Bronchial epithelial cell (primary cell): ENCODE measurements around the gene LPAR3. TPM values are rescaled to one million over a fixed set of nuclear protein-coding genes. Genes with fewer than 3 reads are reported as not detected.

Experiments used
- DNase-seq: peaks from one replicate; pipeline ENCODE4 v3.0.0-alpha.2; 2010; ENCODE audit warnings: low read depth
- FAIRE-seq: peaks from 2 replicates; lab custom pipeline; 2011; peaks lifted over from hg19 to GRCh38; lab: Jason Lieb, UNC
- H3K27me3 ChIP-seq: 2 replicates; pipeline ENCODE4 v1.5.1; 2011; ENCODE audit warnings: low read length; ENCODE audit not compliant: control insufficient read depth, insufficient read depth
- H3K36me3 ChIP-seq: 2 replicates; pipeline ENCODE4 v1.5.1; 2011; ENCODE audit warnings: low read length; ENCODE audit not compliant: control insufficient read depth, insufficient read depth
- H3K4me3 ChIP-seq: 2 replicates; pipeline ENCODE4 v1.5.1; 2011; ENCODE audit warnings: mild to moderate bottlenecking, low read depth, low read length, control low read depth
- CTCF ChIP-seq: IDR thresholded peaks from 2 replicates; pipeline ENCODE4 v1.5.1; 2011; ENCODE audit warnings: mild to moderate bottlenecking, moderate library complexity, low read length, control low read depth, inconsistent platforms; ENCODE audit not compliant: insufficient read depth, severe bottlenecking
- total RNA-seq: library from RNA; depleted of rRNA; stranded (reverse); fragments of >200 nt; gene quantifications from 2 replicates; pipeline ENCODE4 v1.2.1, GENCODE V29; 2014

The LPAR3 gene
- total RNA-seq, 1 donor from 2014 or later = 104 TPM

- Histone ChIP-seq H3K36me3 (peaks cover 2% of the 10 kb centered on the region), H3K4me3 (no peak overlapping the region), H3K27me3 (no peaks in the 10 kb centered on the region)
- no peak for TF ChIP-seq CTCF
- FAIRE-seq (no peak), DNase-seq (no peak)
Measured at GRCh38 chr1:84872696-84873355, 20.2 kb downstream of the LPAR3 start.

- FAIRE-seq = no peak
- no peak for TF ChIP-seq CTCF
- no peak for DNase-seq
- Histone ChIP-seq H3K27me3 (no peaks in the 10 kb centered on the region), H3K36me3 (no peaks in the 10 kb centered on the region), H3K4me3 (no peak overlapping the region)
Measured at GRCh38 chr1:84871181-84871580, 21.8 kb downstream of the LPAR3 start.

GRCh38 chr1:84870591-84870990, 22.4 kb downstream of the LPAR3 start:
- no peak for DNase-seq
- Histone ChIP-seq H3K36me3 (no peaks in the 10 kb centered on the region), H3K4me3 (no peak overlapping the region), H3K27me3 (no peaks in the 10 kb centered on the region)
- FAIRE-seq = no peak
- TF ChIP-seq CTCF = no peak

- DNase-seq = no peak
- Histone ChIP-seq H3K36me3 (no peaks in the 10 kb centered on the region), H3K4me3 (no peak overlapping the region), H3K27me3 (no peaks in the 10 kb centered on the region)
- no peak for TF ChIP-seq CTCF
- no peak for FAIRE-seq
Measured at GRCh38 chr1:84869720-84870119, 23.3 kb downstream of the LPAR3 start.

- no peak for DNase-seq
- no peak for FAIRE-seq
- H3K36me3 ChIP-seq = peaks cover 1% of the 10 kb centered on the region
- H3K4me3 ChIP-seq = no peak overlapping the region
- no peak for TF ChIP-seq CTCF
- H3K27me3 ChIP-seq = no peaks in the 10 kb centered on the region
Measured at GRCh38 chr1:84862810-84863251, 30.2 kb downstream of the LPAR3 start.
